Activated T-cell treated with anti-CD3 and anti-CD28 coated beads, Interleukin-2, amount 50 U/mL, for 1 hour (primary cell): ENCODE measurements around the gene USP11.
"Not testable (repeated sequence)": the region's sequence is repeated elsewhere in the genome, so short reads cannot be mapped to it uniquely, and the experiment has no call there.

ENCODE experiments used
- DNase-seq: peaks from one replicate; pipeline ENCODE4 v3.0.0-alpha.2; 2020

The USP11 gene

GRCh38 chrX:47248576-47248975, 15.8 kb downstream of the USP11 start:
- no peak for DNase-seq

GRCh38 chrX:47250017-47250347, 17.2 kb downstream of the USP11 start:
- no peak for DNase-seq

- not testable (repeated sequence) for DNase-seq
Observed at GRCh38 chrX:47257620-47258019, 24.8 kb downstream of the USP11 start.

DNA sequence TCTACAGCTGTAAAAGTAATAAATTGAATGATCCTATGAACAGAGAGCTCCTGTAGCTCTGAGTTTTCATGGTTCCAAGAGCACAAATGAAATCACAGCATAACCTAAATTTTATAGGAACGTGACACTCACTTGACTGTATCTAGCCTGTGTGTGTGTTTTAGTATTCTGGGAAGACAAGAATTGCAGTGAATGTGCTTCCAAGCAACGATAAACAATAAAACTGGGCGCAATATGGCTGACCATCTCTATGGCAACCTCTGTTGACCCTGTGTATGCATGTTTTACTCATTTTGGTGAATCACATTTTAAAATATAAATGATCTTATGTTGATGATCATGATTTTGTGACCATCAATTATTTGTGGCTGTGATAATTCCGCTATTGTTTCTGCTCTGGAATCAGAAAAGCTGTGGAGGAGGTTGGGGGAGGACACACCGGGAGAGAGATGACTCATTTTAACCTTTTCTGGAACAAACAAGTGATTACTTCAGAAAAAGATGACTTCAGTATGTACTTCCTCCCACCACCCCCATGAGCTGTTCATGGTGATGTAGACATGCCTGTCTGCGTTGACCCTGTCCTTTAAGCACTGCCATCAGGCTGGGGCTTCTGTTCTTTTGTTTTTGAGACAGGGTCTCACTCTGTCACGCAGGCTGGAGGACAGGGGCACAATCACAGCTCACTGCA, 31.8 kb downstream of the USP11 start:
- no peak for DNase-seq

DNA sequence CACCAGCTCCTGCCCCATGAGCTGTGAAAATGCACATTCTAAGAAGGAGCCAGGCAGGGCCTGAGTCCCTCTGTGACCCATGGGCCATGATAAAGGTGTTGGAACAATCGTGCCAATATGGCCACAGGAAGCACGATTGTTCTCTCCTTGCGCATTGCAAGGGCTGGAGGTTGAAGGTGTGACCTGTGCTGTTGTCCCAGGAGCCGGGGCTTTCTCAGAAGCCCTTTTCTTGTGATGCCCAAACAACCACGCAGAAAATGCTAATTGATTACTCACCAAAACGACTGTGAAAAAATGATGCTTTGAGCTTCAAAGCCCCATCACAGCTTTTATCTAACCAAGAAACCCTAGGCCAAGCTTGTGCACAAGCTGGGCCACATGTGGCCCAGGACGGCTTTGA, 33.8 kb downstream of the USP11 start:
- no peak for DNase-seq

- no peak for DNase-seq
Observed at GRCh38 chrX:47272013-47272408, 39.2 kb downstream of the USP11 start.

GRCh38 chrX:47273011-47273730, 40.4 kb downstream of the USP11 start:
- DNase-seq: no peak

GRCh38 chrX:47278691-47279090, 45.9 kb downstream of the USP11 start:
- no peak for DNase-seq

GRCh38 chrX:47283015-47283771, 50.4 kb downstream of the USP11 start:
- DNase-seq: no peak

- not testable (repeated sequence) for DNase-seq
Observed at GRCh38 chrX:47284616-47285015, 51.8 kb downstream of the USP11 start.

- no peak for DNase-seq
Observed at GRCh38 chrX:47285836-47286320, 53.1 kb downstream of the USP11 start.

- DNase-seq: no peak
Observed at GRCh38 chrX:47293106-47293505, 60.3 kb downstream of the USP11 start.

DNA sequence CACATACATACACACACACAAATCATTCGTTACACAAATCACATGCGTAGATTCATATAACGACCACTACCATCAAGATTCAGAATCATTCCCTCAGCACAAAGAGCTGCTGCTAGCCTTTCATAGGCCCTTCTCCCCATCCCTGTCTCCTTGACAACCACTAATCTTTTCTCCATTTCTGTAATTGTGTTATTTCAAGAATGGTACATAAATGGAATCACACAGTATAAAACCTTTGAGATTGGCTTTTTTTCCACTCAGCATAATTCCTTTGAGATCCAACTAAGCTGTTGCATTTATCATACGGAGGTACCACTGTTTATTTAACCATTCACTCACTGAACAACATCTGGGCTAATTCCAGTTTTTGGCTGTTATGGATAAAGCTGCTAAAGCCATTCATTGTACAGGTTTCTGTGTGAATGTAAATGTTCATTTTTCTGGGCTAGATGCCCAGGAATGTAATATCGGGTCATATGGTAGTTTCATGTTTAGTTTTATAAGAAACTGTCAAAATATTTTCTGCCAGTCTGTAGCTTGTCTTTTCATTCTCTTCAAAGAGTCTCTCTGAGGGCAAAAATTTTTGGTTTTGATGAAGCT, 64.1 kb downstream of the USP11 start:
- no peak for DNase-seq

DNA sequence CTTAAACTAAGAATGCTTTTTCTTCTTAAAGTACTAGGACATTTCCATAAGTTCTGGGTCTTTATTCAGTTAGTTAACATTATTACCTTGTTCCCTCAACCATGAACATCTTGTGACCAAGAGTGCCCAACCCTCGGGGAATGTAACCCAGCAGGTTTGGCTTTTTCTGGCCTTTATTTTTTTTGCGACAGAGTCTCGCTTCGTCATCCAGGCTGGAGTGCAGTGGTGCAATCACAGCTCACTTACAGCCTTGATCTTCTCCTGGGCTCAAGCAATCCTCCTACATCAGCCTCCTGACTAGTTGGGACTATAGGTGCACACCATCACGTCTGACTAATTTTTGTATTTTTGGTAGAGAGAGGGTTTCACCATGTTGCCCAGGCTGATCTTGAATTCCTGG, 65.1 kb downstream of the USP11 start:
- no peak for DNase-seq
